ENCODE measurements around the gene GMFB.

The GMFB gene

DNA sequence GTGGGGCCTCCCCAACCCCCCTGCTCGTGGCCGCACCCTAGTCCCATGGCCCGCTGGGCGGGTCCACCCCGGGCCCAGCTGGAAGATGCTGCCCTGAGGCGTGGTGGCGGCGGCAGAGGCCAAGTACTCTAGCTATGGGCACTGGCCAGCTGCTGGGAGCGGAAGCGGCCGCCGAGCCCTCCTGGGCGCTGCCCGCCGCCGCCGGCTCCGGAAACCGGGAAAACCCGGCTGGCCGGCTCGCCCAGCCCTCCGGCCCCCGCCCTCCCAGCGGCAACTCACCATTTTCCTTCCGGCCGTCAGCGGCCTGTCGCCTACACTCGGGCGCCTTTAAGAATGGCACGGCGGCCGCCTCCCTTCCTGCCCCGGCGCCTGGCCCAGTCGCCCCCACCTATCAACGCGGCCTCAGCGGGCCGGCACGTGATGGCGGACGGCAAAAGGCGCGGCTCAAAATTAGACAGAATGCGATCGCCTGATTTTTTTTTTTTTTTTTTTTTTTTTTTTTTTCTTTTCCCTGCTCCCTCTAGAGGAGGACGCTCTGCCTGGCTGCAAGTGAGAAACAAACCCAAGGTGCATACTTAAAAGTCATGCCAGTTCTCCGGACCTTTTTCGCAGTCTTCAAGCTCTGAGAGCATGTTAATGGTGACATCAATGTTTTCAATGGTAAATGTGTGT lies at the start of gene GMFB:
GMFB (minus strand) TSS at position 335 of the 672 bp plus-strand sequence; CDS start at position 282, 53 bp downstream.
- DNase-seq: peak; percentile 17 to 90 (median 84)

DNA sequence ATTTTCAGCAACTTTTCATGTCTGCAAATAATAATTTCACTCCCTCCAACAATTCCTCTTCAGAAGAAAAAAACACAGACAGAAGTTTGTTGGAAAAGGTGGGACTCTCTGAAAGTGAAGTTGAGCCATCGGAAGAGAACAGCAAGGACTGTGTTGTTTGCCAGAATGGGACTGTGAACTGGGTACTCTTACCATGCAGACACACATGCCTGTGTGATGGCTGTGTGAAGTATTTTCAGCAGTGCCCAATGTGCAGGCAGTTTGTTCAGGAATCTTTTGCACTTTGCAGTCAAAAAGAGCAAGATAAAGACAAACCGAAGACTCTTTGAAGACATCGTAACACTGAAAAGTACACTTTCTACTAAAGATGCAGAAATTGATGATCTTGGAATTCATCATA lies 49.3 kb upstream of the GMFB start:
- DNase-seq: no peak

DNA sequence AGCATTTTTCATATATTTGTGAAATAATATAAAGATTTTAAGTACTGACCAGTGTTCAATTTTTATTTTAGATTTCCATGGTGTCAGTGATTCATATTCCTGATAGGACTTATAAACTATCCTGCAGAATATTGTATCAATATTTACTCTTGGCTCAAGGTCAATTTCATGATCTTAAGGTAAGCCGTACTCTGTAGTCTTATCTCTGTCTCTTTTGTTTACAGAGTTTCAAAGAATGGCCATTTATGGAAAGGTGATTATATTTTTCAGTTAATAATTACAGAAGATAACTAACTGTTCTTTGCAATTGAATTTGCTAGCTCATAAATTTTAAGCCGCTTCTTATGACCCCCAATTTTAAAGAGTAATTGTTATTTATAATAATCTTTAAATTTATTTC lies 48.9 kb upstream of the GMFB start:
- no peak for DNase-seq

DNA sequence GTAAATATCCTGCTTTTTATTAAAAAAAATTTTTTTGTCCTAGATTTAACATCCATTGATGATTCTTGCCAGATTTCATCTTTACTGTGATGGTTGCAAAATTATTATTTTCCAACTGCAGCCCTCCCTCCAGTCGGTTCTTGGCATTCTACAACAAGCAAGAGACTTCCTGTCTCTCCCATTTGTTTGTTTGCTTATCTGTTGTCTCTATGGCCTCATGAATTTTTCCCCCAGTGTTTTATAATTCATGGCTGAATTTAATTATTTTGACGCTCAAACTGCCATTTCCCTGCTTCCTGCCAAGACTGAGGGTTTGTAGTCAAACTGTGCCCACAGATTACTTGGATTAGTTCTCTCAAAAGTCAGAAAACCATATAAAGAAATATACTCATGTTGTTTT lies 46.9 kb upstream of the GMFB start:
- no peak for DNase-seq

DNA sequence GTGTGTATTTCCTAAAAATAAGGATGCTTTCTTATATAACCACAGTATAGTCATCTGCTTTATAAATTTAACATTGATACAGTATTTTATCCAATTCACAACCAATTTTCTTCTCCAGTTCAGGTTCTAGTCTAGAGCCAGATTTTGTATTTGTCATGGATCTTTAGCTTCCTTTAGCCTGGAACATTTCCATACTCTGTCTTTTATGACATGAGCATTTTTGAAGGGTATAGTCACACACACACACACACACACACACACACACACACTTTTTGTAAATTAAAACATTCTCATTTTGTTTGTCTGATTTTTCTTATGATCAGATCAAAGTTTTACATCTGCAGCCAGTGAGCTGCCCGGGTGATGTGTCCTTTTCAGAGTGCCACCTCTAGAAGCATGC lies 46.3 kb upstream of the GMFB start:
- DNase-seq: no peak

DNA sequence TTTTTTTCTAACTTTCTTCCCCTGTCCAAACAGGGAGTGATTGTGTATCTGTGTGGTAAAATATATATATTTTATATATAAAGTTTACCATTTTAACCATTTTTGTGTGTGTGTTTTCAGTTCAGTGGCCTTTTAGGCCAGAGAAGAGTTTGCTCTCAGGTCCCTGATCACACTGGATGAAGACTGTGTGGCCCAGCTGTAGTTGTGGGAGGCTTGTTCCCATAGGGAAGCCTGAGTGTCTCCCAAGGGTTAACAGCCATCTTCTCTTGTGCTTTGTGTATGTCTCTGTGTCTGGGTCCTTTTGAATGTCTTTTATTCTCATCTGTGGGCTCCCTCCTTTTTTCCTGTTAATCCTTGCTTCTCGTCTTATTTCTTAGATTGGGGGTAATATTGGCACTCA lies 44.3 kb upstream of the GMFB start:
- no peak for DNase-seq

DNA sequence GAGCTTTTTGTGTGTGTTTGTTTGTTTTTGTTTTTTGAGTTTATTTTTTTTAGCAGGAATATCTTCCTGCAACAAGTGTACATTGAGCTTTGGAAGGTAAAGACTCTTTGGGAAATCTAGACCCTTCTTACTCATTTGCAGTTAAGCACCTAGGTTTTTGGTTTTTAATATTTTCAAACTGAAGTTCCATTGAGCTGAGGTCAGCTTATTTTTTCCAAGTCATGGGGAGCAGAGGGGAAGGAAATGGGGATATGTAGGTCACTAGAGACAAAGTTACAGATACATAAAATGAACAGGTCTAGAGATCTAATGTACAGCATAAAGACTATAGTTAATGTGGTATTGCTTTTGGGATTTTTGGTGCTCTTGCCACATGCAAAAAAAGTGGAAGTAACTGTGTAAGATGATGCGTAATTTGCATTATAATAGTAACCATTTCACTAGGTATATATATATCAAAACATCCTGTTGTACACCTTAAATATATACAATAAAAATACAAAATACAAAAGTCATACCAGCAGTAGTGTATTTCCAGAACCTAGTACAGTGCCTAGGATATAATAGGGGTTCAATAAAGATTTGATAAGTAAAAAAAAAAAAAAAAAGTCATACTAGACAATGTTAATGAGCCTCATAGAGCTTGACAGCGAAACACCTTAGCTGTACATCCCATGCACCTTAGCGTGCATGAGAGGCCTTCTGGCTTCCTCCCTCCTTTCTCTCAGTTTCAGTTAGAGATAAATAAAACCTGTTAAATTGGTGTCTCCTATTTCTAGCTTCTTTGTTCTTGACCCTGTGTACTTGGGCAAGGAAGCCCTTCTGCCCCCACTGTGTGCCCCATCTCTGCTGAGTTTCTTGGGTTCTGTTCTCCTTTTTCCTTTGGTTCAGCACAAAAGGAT lies 43.6 kb upstream of the GMFB start:
- DNase-seq: no peak

DNA sequence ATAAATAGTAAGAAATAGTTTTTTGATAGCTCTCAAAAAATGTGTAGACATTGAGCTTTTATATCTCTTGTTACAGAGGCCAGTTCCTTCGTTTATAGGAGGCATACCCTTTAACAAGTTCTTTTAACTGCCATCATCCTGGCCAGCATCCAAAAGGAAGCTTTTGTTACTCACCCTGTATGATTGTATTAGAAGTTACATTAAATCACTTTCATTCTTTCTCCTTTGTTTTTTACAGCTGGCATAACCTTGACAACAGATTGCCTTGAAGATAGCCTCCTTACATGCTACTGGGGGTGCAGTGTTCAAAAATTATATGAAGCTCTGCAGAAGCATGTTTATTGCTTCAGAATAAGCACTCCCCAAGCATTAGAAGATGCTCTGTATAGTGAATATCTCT lies 41.0 kb upstream of the GMFB start:
- no peak for DNase-seq

DNA sequence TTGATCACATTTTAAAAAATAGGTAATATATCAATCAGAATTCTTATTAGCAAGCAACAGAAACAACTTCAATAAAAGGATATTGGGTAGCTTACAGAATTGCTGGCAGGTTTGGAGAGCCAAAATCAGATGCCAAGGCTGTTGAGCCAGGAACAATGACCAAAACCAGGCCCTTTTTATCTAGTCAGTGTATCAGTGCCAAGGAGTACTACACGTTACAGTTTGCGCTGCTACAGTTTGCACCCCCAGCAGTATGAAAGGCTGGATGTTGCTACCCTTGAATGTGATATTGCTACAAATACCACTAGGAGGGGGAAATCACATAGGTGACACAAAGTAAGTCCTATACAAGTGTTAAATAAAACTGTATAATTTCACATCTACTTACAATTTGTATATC lies 40.2 kb upstream of the GMFB start:
- DNase-seq: peak in 1 of 14 donors; percentile 4

DNA sequence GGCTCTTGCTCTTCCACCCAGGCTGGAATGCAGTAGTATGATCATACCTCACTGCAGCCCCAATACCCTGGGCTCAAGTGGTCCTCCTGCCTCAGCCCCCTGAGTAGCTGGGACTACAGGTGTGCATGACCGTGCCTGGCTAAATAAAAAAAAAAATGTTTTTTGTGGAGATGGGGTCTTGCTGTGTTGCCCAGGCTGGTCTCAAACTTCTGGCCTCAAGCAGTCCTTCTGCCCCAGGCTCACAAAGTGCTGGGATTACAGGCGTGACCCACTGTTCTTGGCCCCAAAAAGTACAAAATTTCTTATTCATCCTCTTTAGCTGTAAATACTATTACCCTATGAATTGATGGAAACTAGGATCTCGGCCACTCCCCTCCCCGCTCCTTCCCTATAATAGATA lies 35.6 kb upstream of the GMFB start:
- no peak for DNase-seq

DNA sequence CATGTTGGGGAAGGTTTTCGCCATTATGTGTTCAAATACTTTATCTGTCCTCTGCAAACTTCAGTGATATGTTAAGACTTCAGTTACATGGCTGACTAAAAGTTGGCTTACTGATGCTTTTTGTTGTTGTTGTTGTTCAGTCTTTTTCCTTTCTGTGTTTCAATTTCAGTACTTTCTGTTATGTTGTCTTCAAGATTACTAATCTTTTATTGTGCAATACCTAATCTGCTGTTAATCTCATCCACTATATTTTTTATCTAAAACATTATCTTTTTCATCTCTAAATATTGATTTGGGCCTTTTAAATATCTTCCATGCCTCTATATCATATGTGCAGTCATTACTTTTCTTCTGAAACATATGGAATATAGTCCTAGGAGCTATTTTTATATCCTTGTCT lies 27.9 kb upstream of the GMFB start:
- DNase-seq: no peak

DNA sequence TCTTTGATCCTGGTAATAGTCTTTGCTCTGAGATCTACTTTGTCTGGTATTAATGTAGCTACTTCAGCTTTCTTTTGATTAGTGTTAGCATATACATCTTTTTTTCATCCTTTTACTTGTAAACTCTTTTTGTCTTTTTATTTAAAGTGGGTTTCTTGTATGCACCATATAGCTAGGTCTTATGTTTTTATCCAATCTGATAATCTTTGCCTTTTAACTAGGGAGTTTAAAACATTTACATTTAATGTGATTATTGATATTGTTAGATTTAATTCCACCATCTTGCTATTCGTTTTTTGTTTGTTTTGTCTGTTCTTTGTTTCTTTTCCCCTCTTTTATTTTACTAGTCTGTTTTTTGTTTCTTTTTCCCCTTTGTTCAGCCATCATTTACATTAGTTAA lies 26.9 kb upstream of the GMFB start:
- DNase-seq: no peak

DNA sequence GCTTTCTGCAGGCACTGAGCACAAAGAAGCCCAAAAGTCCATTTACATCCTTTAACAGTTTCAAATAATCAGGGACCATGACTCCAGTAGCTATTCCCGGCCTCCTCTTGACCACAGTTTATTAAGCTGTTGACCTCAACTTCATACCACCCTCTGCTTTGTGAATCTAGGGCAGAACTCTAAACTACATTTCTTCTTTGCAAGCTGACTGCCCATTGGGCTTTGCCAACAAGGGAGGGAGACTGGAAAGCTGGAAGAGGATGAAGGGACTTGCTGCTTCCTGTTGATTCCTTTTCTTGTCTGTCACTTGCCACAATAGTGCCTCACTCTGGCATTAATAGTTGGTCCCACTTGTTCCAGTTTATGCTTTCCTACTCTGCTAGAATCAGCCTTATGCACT lies 23.6 kb upstream of the GMFB start:
- DNase-seq: peak in 1 of 14 donors; percentile 7

DNA sequence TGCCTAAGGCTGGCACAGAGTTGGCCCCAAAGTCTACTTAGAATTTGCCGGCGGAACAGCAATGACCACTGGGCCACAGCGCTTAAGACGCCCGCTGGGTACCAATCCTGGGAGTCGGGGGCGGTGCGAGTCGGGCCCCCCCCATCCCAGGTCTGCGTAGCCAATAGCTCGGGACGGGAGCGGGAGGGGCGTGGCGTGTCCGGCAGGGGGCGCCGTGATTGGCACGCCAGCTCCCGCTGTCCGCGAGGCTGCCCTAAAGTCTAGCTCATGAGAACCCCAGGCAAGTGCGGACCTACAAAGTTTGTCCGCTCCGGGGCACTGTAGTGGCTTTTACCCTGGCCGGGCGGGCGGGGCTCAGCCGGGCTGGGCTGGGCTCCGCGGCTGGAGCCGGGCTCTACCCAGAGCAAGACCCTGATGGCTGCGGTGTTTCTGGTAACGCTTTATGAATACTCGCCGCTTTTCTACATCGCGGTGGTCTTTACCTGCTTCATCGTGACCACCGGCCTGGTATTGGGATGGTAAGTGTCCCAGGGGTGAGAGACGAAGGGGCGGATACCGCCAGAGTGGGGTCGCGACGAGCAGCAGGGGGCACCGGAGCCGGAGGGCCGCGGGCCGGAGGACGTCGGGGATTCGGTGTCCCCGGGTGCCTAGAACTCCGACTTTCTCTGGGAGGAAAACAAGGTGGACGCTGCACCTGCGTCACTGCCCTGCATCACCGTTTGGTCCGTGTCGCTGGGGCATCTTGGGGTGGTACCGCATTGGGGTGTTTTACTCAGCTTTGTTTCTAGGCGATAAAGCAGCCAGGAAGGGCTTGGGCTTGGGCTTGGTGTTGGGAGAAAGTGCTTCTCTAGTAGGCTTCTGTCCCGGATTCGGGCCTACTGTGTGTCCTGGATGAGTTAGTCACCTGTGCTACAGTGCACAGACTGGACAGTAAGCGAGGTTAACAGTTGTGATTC lies 21.0 kb upstream of the GMFB start, which contains the start of gene CGRRF1:
CGRRF1 (plus strand) TSS at position 361 of the 956 bp plus-strand sequence; CDS start at position 415, 54 bp downstream.
- peak; percentile 74 to 99 (median 97) for DNase-seq

DNA sequence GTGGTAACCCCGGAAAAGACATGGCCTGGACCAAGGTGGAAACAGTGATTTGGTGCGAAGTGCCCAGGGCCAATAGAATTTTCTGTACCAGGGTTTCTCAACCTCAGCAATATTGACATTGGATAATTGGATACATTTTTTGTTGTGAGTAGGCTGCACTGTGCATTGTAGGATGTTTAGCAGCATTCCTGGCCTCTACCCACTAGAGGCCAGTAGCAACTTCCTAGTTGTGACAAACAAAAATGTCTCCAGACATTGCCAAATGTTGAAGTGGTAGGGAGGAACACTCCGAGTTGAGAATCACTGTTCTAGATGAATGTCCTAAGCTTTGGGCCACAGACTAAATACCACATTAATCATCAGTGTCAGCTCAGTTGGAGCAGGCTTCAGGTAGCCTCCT lies 14.7 kb upstream of the GMFB start:
- DNase-seq: no peak

DNA sequence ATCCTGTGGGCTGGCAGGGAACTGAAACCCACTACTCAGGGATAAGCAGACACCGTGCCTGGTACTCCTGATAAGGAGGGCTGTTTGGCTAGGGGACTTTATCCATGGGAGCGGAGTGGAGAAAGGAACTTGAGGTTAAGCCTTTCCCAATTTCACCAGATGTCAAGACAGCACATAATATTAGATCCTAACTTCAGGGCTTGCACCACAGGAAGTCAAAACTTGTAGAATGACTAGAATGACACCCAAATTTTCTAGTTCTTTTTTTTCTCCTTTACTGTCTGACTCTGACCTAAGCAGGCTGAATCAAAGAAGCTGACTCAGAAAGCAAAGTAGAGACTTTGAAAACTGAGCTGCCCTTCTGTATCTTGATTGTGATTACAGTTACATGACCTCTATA lies 13.8 kb upstream of the GMFB start:
- DNase-seq: no peak

DNA sequence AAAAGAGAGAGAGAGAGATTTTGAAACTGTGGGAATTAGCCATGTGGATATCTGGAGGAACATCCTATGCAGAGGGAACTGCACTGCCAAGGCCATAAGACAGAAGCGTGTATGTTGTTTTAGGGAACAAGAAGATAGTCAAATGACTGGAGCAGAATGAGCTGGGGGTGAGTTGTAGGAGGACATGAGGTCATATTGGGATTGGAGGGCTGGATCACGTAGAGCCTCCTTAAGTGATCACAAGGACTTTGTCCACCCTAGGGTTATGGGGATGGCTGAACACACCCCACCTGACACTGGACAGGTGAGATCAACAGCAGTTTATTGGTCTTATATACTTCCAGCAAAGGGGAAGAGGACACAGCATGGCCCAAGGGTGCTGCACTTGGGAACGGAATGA lies 12.7 kb upstream of the GMFB start:
- DNase-seq: no peak

DNA sequence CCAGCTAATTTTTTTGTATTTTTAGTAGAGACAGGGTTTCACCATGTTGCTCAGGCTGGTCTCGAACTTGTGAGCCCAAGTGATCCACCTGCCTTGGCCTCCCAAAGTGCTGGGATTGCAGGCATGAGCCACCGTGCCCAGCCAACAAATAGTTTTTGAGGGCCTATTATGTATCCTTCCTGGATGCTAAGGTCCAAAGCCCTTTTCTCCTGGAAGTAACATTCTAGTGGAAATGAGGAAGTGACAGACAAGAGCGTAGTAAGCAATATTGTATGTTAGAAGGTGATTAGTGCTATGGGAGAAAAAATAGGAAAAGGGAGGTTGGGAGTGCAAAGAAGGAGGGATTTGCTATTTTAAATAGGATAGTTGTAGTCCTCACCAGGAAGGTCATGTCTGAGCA lies 12.0 kb upstream of the GMFB start:
- no peak for DNase-seq

DNA sequence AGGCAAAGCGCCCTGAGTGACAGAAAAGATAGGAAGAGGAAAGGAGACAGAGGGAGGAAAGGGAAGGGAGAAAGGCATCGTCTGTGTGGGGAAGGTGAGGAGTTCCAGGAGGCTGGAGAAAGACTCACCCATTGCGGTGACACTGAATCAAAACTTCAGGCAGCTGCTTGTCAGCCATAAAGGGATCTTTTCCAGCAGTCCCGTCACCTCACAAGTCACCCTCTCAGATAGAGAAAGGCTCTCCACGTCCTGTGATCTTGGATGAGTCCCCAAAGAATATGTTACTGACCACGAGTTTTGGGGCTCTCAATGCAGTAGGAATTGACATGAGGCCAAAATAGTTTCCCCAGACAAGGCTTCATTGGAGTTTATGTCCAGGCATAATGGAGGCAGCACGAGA lies 9.8 kb upstream of the GMFB start:
- DNase-seq: no peak

DNA sequence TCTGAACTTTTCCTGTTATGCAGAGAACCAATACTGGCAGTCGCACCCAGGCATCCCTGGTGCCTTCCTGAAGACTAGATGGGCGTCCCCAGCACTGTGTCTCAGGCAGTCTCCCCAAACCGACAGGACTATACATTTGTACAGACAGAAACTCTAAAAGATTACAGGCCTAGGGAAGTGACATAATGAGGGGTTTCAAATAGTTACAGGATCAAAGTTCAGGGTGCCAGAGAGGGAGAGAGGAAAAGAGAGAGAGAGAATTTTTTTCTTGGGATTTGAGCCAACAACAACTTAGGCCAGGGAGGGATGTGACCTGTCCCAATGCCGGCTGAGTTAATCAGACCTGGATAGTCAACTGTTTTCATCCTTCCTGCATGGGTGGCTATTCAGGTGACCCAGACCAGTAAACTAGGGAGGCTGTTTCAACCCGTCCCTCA lies 9.3 kb upstream of the GMFB start:
- DNase-seq: no peak

DNA sequence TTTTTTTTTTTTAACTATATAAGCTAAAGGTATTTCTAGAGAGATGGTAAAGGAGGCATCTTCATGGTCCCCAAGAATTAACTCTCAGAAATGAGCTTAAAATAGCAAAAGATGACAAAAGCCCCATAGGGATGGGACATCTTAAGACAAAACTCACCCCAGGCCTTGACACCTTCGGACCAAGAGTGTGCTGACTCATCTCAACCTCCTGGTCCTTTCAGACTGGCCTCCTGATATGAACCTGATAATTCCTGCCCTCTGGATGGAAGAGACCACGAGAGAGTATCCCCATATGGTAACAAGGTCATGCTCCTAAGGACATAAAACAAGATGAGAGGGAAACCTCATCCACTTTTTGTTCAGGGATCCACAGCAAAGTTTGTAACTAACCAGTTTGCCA lies 8.4 kb upstream of the GMFB start:
- DNase-seq: no peak

DNA sequence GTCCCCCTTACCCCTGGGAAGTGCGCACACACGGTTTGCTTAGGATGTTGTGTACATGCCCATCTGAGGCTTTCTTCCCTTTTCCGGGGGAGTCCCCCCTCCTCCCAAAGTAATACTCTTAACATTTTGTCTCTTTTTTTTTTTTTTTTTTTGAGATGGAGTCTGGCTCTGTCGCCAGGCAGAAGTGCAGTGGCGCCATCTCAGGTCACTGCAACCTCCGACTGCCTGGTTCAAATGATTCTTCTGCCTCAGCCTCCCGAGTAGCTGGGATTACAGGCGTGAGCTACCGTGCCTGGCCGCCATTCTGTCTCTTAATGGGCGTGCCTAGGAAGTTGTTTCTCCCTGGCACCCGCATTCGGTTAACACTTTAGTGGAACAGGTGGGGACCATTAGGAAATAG lies 4.5 kb upstream of the GMFB start:
- no peak for DNase-seq
